ENCODE measurements around the gene UBAP1. TPM values are rescaled to one million over a fixed set of nuclear protein-coding genes. Genes with fewer than 3 reads are reported as not detected.
"Not testable (repeated sequence)": the region's sequence is repeated elsewhere in the genome, so short reads cannot be mapped to it uniquely, and the experiment has no call there.

UBAP1 gene
- polyA plus RNA-seq, 1 of the 3 experiments (the other 2 are of a cell fraction) = 26.3 TPM

DNA sequence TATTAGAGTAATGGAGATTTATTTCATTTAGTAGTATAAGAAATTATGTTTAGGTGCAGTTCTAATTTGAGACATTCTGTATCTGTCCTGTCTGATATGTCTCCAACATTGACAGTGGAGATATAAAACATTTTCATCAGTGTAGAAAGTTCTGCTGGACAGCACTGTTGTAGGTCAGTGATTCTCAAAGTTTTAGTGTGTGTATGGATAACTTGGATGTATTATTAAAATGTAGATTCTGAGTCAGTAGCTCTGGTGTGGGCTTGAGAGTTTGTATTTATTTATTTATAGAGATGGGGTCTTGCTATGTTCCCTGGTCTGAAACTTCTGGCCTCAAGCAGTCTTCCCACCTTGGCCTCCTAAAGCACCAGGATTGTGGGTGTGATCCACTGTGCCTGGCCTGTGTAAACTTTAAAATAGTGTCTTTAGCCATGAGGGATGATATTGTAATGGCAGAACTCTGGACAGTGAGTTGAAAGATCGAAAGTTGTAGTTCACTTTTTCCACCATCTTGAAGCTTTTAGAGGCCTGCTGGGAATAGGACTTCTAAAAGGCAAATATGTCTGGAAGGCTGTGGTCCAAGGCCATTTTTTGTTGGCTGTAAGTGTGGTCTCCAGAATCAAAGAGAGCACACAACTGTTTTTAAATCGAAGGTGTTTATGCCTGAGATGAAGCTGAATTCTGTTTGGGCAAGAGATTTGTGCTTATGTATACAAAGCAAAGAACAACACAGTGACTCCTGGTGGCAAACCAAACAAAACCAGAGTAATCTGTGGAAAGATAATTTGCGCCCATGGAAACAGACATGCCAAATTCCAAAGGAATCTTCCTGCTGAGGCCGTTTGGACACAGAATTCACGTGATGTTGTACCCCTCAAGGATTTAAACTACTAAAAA is 12.4 kb downstream of the UBAP1 start (continued):
- TF ChIP-seq, protein P1, sequence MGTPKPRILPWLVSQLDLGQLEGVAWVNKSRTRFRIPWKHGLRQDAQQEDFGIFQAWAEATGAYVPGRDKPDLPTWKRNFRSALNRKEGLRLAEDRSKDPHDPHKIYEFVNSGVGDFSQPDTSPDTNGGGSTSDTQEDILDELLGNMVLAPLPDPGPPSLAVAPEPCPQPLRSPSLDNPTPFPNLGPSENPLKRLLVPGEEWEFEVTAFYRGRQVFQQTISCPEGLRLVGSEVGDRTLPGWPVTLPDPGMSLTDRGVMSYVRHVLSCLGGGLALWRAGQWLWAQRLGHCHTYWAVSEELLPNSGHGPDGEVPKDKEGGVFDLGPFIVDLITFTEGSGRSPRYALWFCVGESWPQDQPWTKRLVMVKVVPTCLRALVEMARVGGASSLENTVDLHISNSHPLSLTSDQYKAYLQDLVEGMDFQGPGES (IDR thresholded peaks at IDR 0.05; ENCODE audit: low read depth, low read length) = no peak
- TF ChIP-seq JUND (IDR thresholded peaks at IDR 0.05) = no peak

DNA sequence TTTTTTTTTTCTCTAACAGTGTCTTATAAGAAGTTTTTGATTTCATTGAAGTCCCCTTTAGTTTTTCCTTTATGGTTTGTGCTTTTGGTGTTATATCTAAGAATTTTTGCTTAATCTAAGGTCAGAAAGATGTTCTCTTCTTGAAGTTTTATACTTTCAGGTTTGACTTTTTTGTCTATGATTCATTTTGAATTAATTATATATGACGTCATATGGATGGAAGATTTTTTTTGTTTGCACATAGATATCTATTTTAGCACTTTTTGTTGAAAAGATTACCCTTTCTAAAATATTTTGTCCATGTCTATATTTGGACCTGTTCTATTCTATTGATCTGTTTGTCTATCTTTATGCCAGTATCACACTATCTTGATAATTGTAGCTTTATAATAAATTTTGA is 16.3 kb downstream of the UBAP1 start:
- TF ChIP-seq MXI1 (IDR thresholded peaks at IDR 0.05; ENCODE audit: low read depth, low read length) = no peak
- 65% methylated on average over 1 of the region's 1 CpG for WGBS (ENCODE audit: low lambda C conversion rate)
- Histone ChIP-seq H3K79me2 (ENCODE audit: insufficient read depth) (peaks cover 99% of the 10 kb centered on the region), H4K20me1 (ENCODE audit: insufficient read depth) (peaks cover 59% of the 10 kb centered on the region), H3F3A (replicated peaks; ENCODE audit: insufficient read depth) (peaks cover 9% of the 10 kb centered on the region), H3K27me3 (ENCODE audit: insufficient read depth) (no peaks in the 10 kb centered on the region), H3K9me3 (no peaks in the 10 kb centered on the region), H2AFZ (ENCODE audit: low read depth) (no peak overlapping the region), H3K4me1 (ENCODE audit: control insufficient read depth in 1 of 2, insufficient read depth in 2 of 2, low read depth in 1 of 2, low read length in 1 of 2) (peaks cover 0 to 4% of the 10 kb centered on the region in 2 experiments; a peak in 1 of 4 replicates), H3K4me3 (ENCODE audit: low read depth in 2 of 2, low read length in 1 of 2) (no peak overlapping the region), H3K9ac (no peak overlapping the region), H3K9me2 (no peaks in the 10 kb centered on the region), H3K27ac (ENCODE audit: low read depth in 2 of 2, low read length in 1 of 2) (no peak overlapping the region), H3K4me2 (no peak overlapping the region), H3K36me3 (replicated peaks in 1 of 2; ENCODE audit: control insufficient read depth in 1 of 2, insufficient read depth in 2 of 2, low read length in 1 of 2) (peaks cover 0 to 9% of the 10 kb centered on the region in 2 experiments)
- ChIA-PET CTCF (no interaction called here), POLR2A (interaction anchor here (0.6 kb wide), 1 partner anchor 714 kb away, joined by 3 read pairs; no protein-coding TSS in a partner anchor)
- DNase-seq = no peak

DNA sequence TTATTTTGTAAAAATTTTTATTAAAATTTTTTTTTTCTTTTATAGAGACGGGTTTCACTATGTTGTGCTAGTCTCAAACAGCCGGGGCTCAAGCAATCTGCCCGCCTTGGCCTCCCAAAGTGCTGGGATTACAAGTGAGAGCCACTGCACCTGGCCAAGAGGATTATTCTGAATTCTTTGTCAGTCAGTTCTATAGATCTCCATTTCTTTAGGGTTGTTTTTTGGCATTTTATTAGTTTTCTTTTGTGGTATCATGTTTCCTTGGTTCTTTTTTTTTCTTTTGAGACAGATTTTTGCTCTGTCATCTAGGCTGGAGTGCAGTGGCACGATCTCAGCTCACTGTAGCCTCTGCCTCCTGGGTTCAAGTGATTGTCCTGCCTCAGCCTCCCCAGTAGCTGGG is 18.4 kb downstream of the UBAP1 start:
- H3K9me3 ChIP-seq; H3K27ac ChIP-seq (ENCODE audit: low read depth in 2 of 2, low read length in 1 of 2); CTCF ChIA-PET; DNase-seq; H3K4me2 ChIP-seq; H3F3A ChIP-seq (replicated peaks; ENCODE audit: insufficient read depth); H3K4me3 ChIP-seq (ENCODE audit: low read depth in 2 of 2, low read length in 1 of 2); H3K27me3 ChIP-seq (ENCODE audit: insufficient read depth); H3K36me3 ChIP-seq (replicated peaks in 1 of 2; ENCODE audit: control insufficient read depth in 1 of 2, insufficient read depth in 2 of 2, low read length in 1 of 2); H3K9ac ChIP-seq; H2AFZ ChIP-seq (ENCODE audit: low read depth); POLR2A ChIA-PET; H3K4me1 ChIP-seq (ENCODE audit: control insufficient read depth in 1 of 2, insufficient read depth in 2 of 2, low read depth in 1 of 2, low read length in 1 of 2); H3K9me2 ChIP-seq: not testable (repeated sequence)
- WGBS (ENCODE audit: low lambda C conversion rate) = 97% methylated on average over 4 of the region's 4 CpGs
- H3K79me2 ChIP-seq (ENCODE audit: insufficient read depth) = peaks cover 97% of the 10 kb centered on the region
- peaks cover 62% of the 10 kb centered on the region for H4K20me1 ChIP-seq (ENCODE audit: insufficient read depth)

DNA sequence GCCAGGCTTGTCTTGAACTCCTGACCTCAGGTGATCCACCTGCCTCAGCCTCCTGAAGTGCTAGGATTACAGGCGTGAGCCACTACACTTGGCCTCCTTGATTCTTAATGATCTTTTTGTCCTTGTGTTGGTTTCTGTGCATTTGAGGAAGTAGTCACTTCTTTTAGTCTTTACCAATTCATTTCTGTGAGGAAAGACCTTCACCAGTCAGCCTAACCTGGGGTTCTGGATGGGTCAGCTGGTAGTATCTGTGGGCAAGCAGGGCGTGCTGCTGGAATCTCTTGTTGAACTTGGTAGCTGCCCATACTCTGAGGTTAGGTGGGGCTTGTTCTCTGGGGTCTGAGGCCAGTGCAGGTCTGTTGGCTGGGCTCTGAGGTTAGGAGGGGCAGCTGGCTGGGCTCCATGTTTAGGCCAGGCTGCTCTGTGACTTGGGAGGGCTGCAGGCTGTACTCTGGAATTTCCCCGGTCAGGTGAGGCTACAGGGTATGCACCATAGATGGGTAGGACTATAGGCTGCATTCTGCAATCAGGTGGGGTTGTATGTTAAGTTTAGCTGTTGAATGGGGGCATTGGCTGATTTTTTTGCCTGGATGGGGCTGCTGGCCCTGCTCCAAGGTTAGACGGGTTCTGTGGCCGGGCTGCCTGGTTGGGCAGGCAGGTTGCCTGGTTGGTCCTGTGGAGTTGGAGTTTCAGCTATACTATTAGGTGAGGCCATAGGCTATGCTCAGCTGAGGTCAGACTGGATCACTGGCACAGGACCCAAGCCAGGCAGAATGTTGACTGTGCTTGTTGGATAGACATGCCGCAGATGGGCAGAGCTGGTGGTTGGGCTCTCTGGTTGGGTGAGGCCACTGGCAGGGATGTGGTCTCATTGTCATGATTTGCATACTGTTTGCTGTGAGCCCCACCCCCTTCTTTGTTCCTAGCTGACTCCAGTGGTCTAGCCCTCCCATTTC is 19.2 kb downstream of the UBAP1 start:
- ChIA-PET POLR2A (no interaction called here), CTCF (interaction anchor here (0.7 kb wide), 1 partner anchor 26 kb away, joined by 3 read pairs; no protein-coding TSS in a partner anchor)
- no peak overlapping the region for H3K4me3 ChIP-seq (ENCODE audit: low read depth in 2 of 2, low read length in 1 of 2)
- DNase-seq = no peak
- no peak overlapping the region for H3K27ac ChIP-seq (ENCODE audit: low read depth in 2 of 2, low read length in 1 of 2)
- H3K9me2 ChIP-seq = no peaks in the 10 kb centered on the region
- H3K9ac ChIP-seq = no peak overlapping the region
- H3K4me1 ChIP-seq (ENCODE audit: control insufficient read depth in 1 of 2, insufficient read depth in 2 of 2, low read depth in 1 of 2, low read length in 1 of 2) = no peaks in the 10 kb centered on the region; a peak in 1 of 4 replicates
- H3K27me3 ChIP-seq (ENCODE audit: insufficient read depth) = no peaks in the 10 kb centered on the region
- H4K20me1 ChIP-seq (ENCODE audit: insufficient read depth) = peaks cover 59% of the 10 kb centered on the region
- H3F3A ChIP-seq (replicated peaks; ENCODE audit: insufficient read depth) = peaks cover 9% of the 10 kb centered on the region
- H3K36me3 ChIP-seq (replicated peaks in 1 of 2; ENCODE audit: control insufficient read depth in 1 of 2, insufficient read depth in 2 of 2, low read length in 1 of 2) = peaks cover 0 to 9% of the 10 kb centered on the region in 2 experiments
- peaks cover 94% of the 10 kb centered on the region for H3K79me2 ChIP-seq (ENCODE audit: insufficient read depth)
- H2AFZ ChIP-seq (ENCODE audit: low read depth) = no peak overlapping the region
- H3K4me2 ChIP-seq = no peak overlapping the region
- H3K9me3 ChIP-seq = no peaks in the 10 kb centered on the region
- whole genome bisulfite sequencing (ENCODE audit: low lambda C conversion rate) = 79% methylated on average over 5 of the region's 6 CpGs
- no peak for TF ChIP-seq GABPA (IDR thresholded peaks at IDR 0.05; ENCODE audit: low read depth)
- TF ChIP-seq, protein P2, sequence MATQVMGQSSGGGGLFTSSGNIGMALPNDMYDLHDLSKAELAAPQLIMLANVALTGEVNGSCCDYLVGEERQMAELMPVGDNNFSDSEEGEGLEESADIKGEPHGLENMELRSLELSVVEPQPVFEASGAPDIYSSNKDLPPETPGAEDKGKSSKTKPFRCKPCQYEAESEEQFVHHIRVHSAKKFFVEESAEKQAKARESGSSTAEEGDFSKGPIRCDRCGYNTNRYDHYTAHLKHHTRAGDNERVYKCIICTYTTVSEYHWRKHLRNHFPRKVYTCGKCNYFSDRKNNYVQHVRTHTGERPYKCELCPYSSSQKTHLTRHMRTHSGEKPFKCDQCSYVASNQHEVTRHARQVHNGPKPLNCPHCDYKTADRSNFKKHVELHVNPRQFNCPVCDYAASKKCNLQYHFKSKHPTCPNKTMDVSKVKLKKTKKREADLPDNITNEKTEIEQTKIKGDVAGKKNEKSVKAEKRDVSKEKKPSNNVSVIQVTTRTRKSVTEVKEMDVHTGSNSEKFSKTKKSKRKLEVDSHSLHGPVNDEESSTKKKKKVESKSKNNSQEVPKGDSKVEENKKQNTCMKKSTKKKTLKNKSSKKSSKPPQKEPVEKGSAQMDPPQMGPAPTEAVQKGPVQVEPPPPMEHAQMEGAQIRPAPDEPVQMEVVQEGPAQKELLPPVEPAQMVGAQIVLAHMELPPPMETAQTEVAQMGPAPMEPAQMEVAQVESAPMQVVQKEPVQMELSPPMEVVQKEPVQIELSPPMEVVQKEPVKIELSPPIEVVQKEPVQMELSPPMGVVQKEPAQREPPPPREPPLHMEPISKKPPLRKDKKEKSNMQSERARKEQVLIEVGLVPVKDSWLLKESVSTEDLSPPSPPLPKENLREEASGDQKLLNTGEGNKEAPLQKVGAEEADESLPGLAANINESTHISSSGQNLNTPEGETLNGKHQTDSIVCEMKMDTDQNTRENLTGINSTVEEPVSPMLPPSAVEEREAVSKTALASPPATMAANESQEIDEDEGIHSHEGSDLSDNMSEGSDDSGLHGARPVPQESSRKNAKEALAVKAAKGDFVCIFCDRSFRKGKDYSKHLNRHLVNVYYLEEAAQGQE (IDR thresholded peaks at IDR 0.05; ENCODE audit: low read depth, low read length) = no peak
- TF ChIP-seq, protein P3, sequence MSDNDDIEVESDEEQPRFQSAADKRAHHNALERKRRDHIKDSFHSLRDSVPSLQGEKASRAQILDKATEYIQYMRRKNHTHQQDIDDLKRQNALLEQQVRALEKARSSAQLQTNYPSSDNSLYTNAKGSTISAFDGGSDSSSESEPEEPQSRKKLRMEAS (IDR thresholded peaks at IDR 0.05; ENCODE audit: low read depth) = no peak
- TF ChIP-seq RCOR1 (IDR thresholded peaks at IDR 0.05; ENCODE audit: low read length) = no peak
- TF ChIP-seq YY1 (IDR thresholded peaks at IDR 0.05; ENCODE audit: low read depth) = no peak
- TF ChIP-seq MXI1 (IDR thresholded peaks at IDR 0.05; ENCODE audit: low read depth, low read length) = no peak
- TF ChIP-seq TEAD4 (IDR thresholded peaks at IDR 0.05; ENCODE audit: borderline replicate concordance, insufficient read depth) = no peak

Measured in SK-N-SH (cell line).